T47D (cell line): ENCODE results near the gene PRRX2.
"Not testable (repeated sequence)": the region's sequence is repeated elsewhere in the genome, so short reads cannot be mapped to it uniquely, and the experiment has no call there.

Experiments used
- DNase-seq, 2 experiments: peaks; one replicate each; pipeline versions ENCODE4 v3.0.0 to v3.0.0-alpha.2; 2011 to 2012; ENCODE audit warnings: low read depth in 1 of 2, low spot score in 1 of 2
- JUND ChIP-seq: IDR thresholded peaks from 2 replicates; pipeline ENCODE4 v1.6.1; 2012; ENCODE audit warnings: low read depth
- in situ Hi-C: cut with HindIII; loops from 2 replicates; pipeline ENCODE4 v1.10.0; 2016; ENCODE audit warnings: low sequenced_read_pairs, low pct_unique_long_range_greater_than_20kb

The PRRX2 gene

GRCh38 chr9:129748249-129748648 is 82.8 kb downstream of the PRRX2 start:
- TF ChIP-seq JUND, result no peak
- in situ Hi-C loops, result no loop called here
- no peak for DNase-seq

- in situ Hi-C loops, DNase-seq: not testable (repeated sequence)
These were observed 83.6 kb downstream of the PRRX2 start for GRCh38 chr9:129749052-129749451.

- DNase-seq, result no peak
- TF ChIP-seq JUND, result no peak
- in situ Hi-C loops, result no loop called here
These were observed 84.1 kb downstream of the PRRX2 start for GRCh38 chr9:129749575-129749974.

DNA sequence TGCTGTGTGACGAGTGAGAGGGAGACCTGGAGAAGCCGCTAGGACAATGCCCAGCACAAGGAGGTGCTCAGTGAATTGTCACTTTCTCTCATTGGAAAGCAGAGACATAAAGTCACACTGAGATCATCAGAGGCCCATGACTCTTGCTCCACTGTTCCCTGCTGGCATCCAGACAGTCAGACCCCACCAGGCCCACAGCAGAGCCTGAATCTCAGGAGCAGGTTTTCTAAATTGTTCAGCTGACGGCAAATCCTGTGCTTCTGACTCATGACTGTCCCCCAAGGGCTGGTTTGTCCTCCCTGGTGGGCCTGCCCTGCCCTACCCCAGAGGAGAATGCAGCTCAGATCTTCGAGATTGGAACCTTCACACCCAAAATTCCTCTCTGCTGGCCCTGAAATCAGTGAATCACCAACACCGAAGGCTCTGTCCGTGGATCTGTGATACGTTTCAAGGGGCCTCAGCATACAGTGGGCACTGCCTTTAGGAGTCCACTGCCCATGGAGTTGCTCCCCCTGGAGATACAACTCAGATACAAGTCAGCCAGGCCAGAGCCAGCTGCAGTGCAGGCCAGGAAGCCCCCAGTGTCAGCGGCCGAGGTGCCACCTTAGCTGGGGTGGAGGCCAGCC is 84.7 kb downstream of the PRRX2 start:
- TF ChIP-seq JUND, result no peak
- in situ Hi-C loops, result no loop called here
- DNase-seq, result no peak

DNA sequence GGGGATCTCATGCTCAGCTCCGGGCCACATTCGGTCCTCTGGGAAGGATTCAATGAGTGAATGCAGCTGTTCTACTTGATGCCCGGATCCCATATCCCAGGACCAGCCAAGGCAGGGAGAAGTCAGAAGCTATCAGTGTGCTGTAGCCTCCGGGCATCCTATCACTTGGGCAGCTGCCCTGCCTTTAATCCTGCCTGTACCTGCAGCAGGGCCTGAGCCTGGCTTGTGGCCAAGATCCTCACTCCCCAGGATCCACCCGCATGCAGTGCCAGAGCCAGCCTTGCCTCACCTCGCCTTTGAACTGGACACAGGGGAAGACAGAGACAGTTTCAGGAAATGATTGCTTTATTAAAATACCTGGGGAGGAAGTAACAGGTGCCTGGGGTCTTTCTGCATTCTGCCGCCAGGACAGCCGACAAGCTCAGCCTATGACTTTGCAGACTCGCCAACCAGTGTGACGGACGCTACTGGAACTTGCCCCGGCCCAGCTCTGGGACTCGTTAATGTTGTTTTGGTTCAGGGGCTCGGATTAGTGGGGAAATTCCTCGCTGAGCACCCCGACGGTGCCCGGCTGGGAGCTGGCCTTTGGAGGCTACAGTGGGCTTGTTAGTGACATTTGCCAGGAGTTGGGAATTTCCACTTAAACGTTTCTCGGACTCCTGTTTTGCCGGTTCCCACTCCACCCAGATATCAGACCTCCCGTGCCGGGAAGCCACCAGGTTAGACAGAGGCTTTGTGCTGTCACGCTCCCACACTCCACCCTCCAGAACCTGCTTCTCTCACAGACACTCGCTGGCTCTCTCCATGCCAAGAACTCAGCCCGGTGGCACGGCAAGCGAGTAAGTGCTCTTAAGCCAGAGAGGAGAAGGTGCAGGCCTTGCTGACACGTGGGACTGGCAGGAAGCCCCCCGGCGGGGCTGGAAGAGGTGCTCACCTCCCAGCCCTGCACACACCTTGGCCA is 86.7 kb downstream of the PRRX2 start:
- DNase-seq, result peak; percentile 62
- TF ChIP-seq JUND, result no peak
- in situ Hi-C loops, result no loop called here

DNA sequence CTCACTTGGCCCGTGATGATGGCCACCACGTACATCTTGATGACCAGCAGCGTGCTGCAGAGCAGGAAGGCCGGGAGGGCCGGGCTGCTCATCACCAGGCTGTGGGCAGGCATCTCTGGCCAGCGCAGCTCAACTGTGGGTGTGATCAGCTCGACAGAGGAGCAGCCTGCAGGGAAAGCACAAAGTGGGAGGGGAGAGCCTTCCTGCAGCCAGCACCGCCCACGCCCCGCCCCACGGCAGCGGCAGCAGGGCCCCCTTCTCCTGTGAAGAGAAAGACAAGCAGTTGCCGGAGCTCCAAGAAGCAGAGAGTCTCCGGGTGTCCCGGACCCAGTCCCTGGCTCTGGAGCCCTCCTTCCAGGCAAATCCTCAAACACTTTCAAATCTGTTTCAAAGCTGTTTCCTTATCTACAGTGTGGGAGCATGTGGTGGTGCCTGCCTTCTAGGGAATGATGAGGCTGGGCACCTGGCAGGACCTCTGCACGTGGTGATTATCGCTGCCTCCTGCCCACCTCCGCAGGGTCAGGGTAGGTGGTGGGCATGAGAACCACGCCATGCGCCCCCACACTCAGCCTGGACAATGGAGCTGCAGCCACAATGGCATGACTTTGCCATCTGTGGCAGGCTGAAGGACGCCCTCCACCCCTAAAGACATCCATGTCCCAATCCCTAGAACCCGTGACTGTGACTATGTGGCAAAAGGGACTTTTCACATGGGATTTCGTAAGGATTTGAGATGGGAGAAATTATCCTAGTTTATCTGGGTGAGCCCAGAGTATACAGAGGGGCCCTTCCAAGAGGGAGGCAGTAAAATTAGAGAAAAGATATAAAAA is 87.7 kb downstream of the PRRX2 start, which contains the start of gene PTGES:
Gene PTGES, minus strand, starts transcription at position 143 of the 830 bp plus-strand sequence. Its CDS starts 30 bp downstream, at position 113.
- in situ Hi-C loops, result no loop called here
- DNase-seq, result peak; percentile 90

GRCh38 chr9:129755151-129755550 is 89.7 kb downstream of the PRRX2 start:
- DNase-seq, result peak in 1 of 2 experiments; percentile 89
- in situ Hi-C loops, result no loop called here

More for the DNA sequence above, 87.7 kb downstream of the PRRX2 start, which contains the start of gene PTGES:
- TF ChIP-seq JUND, result no peak

DNA sequence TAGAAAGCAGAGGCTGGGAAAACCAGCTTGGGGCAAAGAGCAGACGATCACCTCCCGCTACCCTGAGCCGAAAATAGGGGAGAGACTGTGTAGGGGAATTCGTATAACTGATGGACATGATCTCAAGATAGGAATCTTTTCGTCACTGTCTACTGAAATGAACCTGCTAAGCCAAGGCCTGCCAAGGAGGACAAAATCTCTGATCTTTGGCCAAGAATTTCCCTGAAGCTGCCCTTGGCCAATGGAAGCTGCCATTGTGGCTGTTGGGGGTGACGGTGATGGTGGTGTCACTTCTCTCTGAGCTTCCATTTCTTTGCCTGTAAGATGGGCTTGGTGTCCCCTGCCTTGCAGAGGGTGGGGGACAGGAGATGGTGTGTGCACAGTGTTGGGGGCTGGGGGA is 90.7 kb downstream of the PRRX2 start:
- DNase-seq, result peak in 1 of 2 experiments; percentile 74
- in situ Hi-C loops, result no loop called here
- no peak for TF ChIP-seq JUND

More at GRCh38 chr9:129755151-129755550, 89.7 kb downstream of the PRRX2 start:
- no peak for TF ChIP-seq JUND

DNA sequence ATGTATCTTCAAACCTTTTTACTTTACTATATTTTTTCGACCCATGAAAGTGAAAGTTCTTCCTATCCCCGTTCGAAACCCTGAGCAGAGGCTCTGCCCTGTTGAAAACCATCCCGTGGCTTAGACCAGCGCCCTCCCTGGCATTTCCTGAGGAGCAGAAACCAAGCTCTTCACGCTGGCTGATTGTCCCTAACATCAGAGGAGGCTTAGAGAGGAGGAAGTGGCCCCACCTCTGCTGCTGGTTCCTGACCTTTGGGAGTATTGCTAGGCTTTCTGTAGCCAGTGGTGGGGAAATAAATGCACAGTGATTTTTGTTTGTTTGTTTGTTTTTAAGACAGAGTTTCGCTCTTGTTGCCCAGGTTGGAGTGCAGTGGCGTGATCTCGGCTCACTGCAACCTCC is 91.6 kb downstream of the PRRX2 start:
- no peak for TF ChIP-seq JUND
- in situ Hi-C loops, result no loop called here
- DNase-seq, result no peak

- no peak for TF ChIP-seq JUND
- in situ Hi-C loops, result no loop called here
- no peak for DNase-seq
These were observed 93.9 kb downstream of the PRRX2 start for GRCh38 chr9:129759319-129759718.

- peak in 1 of 2 experiments; percentile 42 for DNase-seq
- in situ Hi-C loops, result no loop called here
- no peak for TF ChIP-seq JUND
These were observed 94.5 kb downstream of the PRRX2 start for GRCh38 chr9:129759804-129760502.

DNA sequence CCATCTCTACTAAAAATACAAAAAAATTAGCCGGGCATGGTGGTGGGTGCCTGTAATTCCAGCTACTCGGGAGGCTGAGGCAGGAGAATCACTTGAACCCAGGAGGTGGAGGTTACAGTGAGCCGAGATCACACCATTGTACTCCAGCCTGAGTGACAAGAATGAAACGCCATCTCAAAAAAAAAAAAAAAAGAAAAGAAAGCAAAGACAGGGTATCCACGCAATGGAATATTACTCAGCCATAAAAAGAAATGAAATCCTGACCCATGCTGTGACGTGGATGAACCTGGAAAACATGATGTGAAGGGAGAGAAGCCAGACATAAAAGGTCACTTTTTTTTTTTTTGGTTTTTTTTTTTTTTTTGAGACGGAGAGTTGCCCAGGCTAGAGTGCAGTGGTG is 95.3 kb downstream of the PRRX2 start:
- DNase-seq, in situ Hi-C loops: not testable (repeated sequence)
